Adrenal gland (tissue), 19 donors: ENCODE measurements around the gene STEAP3. TPM values are rescaled to one million over a fixed set of nuclear protein-coding genes. Genes with fewer than 3 reads are reported as not detected.
A peak's percentile ranks its signal among the peaks of the same experiment; 100 is the strongest.

Experiments used
- DNase-seq, 7 donors: peaks; one replicate each; pipeline ENCODE4 v3.0.0-alpha.2; 2019 to 2020
- H3K27ac ChIP-seq, 5 donors: fragments of 200-600 bp; sonication (generic) in 4 of 5; 1 replicate in 3 of 5; 2 replicates in 2 of 5; pipeline versions ENCODE4 v1.5.1 to v1.8.0; 2016 to 2020; ENCODE audit warnings: mild to moderate bottlenecking in 1 of 5
- H3K27me3 ChIP-seq: fragments of 200-600 bp; 2 replicates; pipeline ENCODE4 v1.8.0; 2021
- H3K36me3 ChIP-seq, 2 donors: fragments of 200-600 bp; replicated peaks in 1 of 2; 1 replicate in 1 of 2; 2 replicates in 1 of 2; pipeline versions ENCODE4 v1.5.1 to v1.8.0; 2018 to 2022
- H3K4me1 ChIP-seq, 2 donors: fragments of 200-600 bp; replicated peaks in 1 of 2; 1 replicate in 1 of 2; 2 replicates in 1 of 2; pipeline versions ENCODE4 v1.5.1 to v1.8.0; 2018 to 2021
- H3K4me3 ChIP-seq, 4 donors: fragments of 200-600 bp; sonication (generic) in 3 of 4; one replicate each; pipeline ENCODE4 v1.5.1; 2016 to 2018
- H3K9me3 ChIP-seq, 3 donors: fragments of 200-600 bp; sonication (generic) in 1 of 3; replicated peaks in 1 of 3; 1 replicate in 2 of 3; 2 replicates in 1 of 3; pipeline versions ENCODE4 v1.5.1 to v1.8.0; 2016 to 2021
- POLR2A ChIP-seq, 2 donors: fragments of 450-650 bp; IDR thresholded peaks; one replicate each; pipeline ENCODE4 v1.6.1; 2017; ENCODE audit warnings: antibody characterized with exemption in 2 of 2, mild to moderate bottlenecking in 2 of 2, moderate library complexity in 1 of 2
- WGBS, 4 donors: extraction: QIAGEN DNeasy Blood & Tissue Kit in 2 of 4; methylation state at CpG; one replicate each; pipeline versions ENCODE4 v1.1.5 to v1.1.7; 2013 to 2017; 5-methylcytosine and 5-hydroxymethylcytosine counted together
- intact Hi-C, 2 donors: fragments of 100-400 bp; cut with DNase I; formaldehyde crosslinking; loops; one replicate each; pipeline versions ENCODE4 v1.14.1 to v1.15.0; 2022 to 2023
- long read RNA-seq, 10 donors: library from polyadenylated mRNA in 3 of 10; unstranded in 2 of 10; stranded (forward) in 1 of 10; transcript quantifications; one replicate each; pipeline ENCODE4 v2.0.0 and lab custom pipeline, GENCODE V29; 2021 to 2026
- polyA plus RNA-seq, 3 donors: library from polyadenylated mRNA; stranded (reverse); fragments of 200-250 nt in 2 of 3; fragments of 350-450 nt in 1 of 3; fragmentation: Illumina TruSeq in 1 of 3; extraction: RNeasy Lipid Tissue Mini Kit (QIAGEN cat#74804) in 1 of 3; gene quantifications; one replicate each; pipeline ENCODE4 v1.2.3, GENCODE V29; 2013 to 2014
- total RNA-seq, 9 donors: library from RNA; depleted of rRNA in 4 of 9; stranded (reverse); fragments of >200 nt in 4 of 9; fragments of 120-200 nt in 1 of 9; fragmentation: NEBNext Ultra II Directional in 1 of 9; extraction: Animal tissue kit (Norgen Biotek cat#: 25700) in 1 of 9; gene quantifications; one replicate each; pipeline versions ENCODE4 v1.1.0 to v1.2.4, GENCODE V29; 2013 to 2023
- TF ChIP-seq, protein P1 (sequence below), 6 experiments: fragments of 450-650 bp in 4 of 6; fragments of 200-600 bp in 2 of 6; sonication (generic) in 1 of 6; IDR thresholded peaks; 1 replicate in 5 of 6; 2 replicates in 1 of 6; pipeline versions ENCODE4 v1.5.1 to v1.8.0; 2016 to 2021; ENCODE audit warnings: antibody characterized with exemption in 6 of 6, mild to moderate bottlenecking in 2 of 6, moderate library complexity in 1 of 6
- donor health status: healthy with polysubstance abuse.
- donor health status: Bipolar disorder and iron deficiency.
- donor health status: DM: yes; HTN: yes; CAD: no.
- donor health status: DM: no; HTN: no; CAD: no.
- donor health status: DM: no; HTN: no; CAD: no.
- donor health status: DM: yes; HTN: yes; CAD: no.

Gene STEAP3
- 10 to 100 TPM in 5 of 9 donors, 1 to 10 TPM in 4; 1.3 to 48.2 (median 13.2) TPM for total RNA-seq
- 1 to 10 TPM; 4.1 to 5.1 (median 4.3) TPM for polyA plus RNA-seq
- long read RNA-seq, donor 1: 0 reads
- long read RNA-seq, donor 2: 0 reads
- long read RNA-seq, donor 3: 0 reads
- long read RNA-seq, donor 4, partial matches to known transcripts: 2 of 5 reads
- long read RNA-seq, donor 4, other reads (novel, unspliced or antisense): 0 of 5 reads
- long read RNA-seq, donor 5, full-length matches to known transcripts: 62 of 96 reads
- long read RNA-seq, donor 5, partial matches to known transcripts: 11 of 96 reads
- long read RNA-seq, donor 5, other reads (novel, unspliced or antisense): 23 of 96 reads
- long read RNA-seq, donor 6, partial matches to known transcripts: 0 of 8 reads
- long read RNA-seq, donor 6, other reads (novel, unspliced or antisense): 6 of 8 reads
- long read RNA-seq, donor 7: 0 reads
- long read RNA-seq, donor 8: 0 reads
- long read RNA-seq, donor 9, full-length matches to known transcripts: 2 of 2 reads
- long read RNA-seq, donor 9, partial matches to known transcripts: 0 of 2 reads
- long read RNA-seq, donor 9, other reads (novel, unspliced or antisense): 0 of 2 reads
- long read RNA-seq, donor 10: 0 reads

GRCh38 chr2:119223521-119224390 is at the start of gene STEAP3:
Gene STEAP3 (plus strand): TSS chr2:119223834. CDS start chr2:119231013, 7,179 bp downstream.
- H3K4me1 ChIP-seq: peaks cover 8 to 13% of the 10 kb centered on the region in 2 donors
- no peaks in the 10 kb centered on the region for H3K27me3 ChIP-seq
- intact Hi-C loops: no loop called here
- peak within 1 kb of the TSS in 2 of 5 donors; percentile 31 to 47 for H3K27ac ChIP-seq
- DNase-seq: peak; percentile 77 to 88 (median 82)
- no peaks in the 10 kb centered on the region for H3K36me3 ChIP-seq
- TF ChIP-seq POLR2A (IDR thresholded peaks at IDR 0.05): peak in 1 of 2 donors; percentile 16
- TF ChIP-seq, protein P1, sequence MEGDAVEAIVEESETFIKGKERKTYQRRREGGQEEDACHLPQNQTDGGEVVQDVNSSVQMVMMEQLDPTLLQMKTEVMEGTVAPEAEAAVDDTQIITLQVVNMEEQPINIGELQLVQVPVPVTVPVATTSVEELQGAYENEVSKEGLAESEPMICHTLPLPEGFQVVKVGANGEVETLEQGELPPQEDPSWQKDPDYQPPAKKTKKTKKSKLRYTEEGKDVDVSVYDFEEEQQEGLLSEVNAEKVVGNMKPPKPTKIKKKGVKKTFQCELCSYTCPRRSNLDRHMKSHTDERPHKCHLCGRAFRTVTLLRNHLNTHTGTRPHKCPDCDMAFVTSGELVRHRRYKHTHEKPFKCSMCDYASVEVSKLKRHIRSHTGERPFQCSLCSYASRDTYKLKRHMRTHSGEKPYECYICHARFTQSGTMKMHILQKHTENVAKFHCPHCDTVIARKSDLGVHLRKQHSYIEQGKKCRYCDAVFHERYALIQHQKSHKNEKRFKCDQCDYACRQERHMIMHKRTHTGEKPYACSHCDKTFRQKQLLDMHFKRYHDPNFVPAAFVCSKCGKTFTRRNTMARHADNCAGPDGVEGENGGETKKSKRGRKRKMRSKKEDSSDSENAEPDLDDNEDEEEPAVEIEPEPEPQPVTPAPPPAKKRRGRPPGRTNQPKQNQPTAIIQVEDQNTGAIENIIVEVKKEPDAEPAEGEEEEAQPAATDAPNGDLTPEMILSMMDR (IDR thresholded peaks at IDR 0.05): no peak
- peak within 1 kb of the TSS; percentile 40 to 51 (median 50) for H3K4me3 ChIP-seq
- 1 to 3% (median 2%) methylated on average over 7 to 89 of the region's 89 CpGs for WGBS, 4 donors
- no peaks in the 10 kb centered on the region for H3K9me3 ChIP-seq

GRCh38 chr2:119174216-119174992 is 49.2 kb upstream of the STEAP3 start:
- Histone ChIP-seq H3K4me1 (no peaks in the 10 kb centered on the region), H3K4me3 (no peak overlapping the region), H3K36me3 (no peaks in the 10 kb centered on the region), H3K9me3 (no peaks in the 10 kb centered on the region), H3K27me3 (no peaks in the 10 kb centered on the region), H3K27ac (no peak overlapping the region)
- TF ChIP-seq, protein P1 (IDR thresholded peaks at IDR 0.05): peak; percentile 48 to 71 (median 64)
- TF ChIP-seq POLR2A (IDR thresholded peaks at IDR 0.05): no peak
- intact Hi-C loops: loop anchor here in 1 of 2 donors (10.0 kb wide), 1 partner anchor 290 kb away; no protein-coding TSS in a partner anchor
- peak; percentile 27 to 62 (median 45) for DNase-seq
- WGBS, 4 donors: 61 to 67% (median 61%) methylated on average over 18 to 22 of the region's 22 CpGs

- Histone ChIP-seq H3K4me3 (no peak overlapping the region), H3K4me1 (no peaks in the 10 kb centered on the region), H3K27ac (no peak overlapping the region), H3K27me3 (no peaks in the 10 kb centered on the region), H3K36me3 (no peaks in the 10 kb centered on the region), H3K9me3 (no peaks in the 10 kb centered on the region)
- no peak for DNase-seq
- 75 to 80% (median 77%) methylated on average over 5 to 6 of the region's 6 CpGs for WGBS, 4 donors
- intact Hi-C loops: loop anchor here in 1 of 2 donors (10.0 kb wide), 1 partner anchor 290 kb away; no protein-coding TSS in a partner anchor
- no peak for TF ChIP-seq POLR2A (IDR thresholded peaks at IDR 0.05)
Measured at GRCh38 chr2:119174993-119175347, 48.7 kb upstream of the STEAP3 start.

DNA sequence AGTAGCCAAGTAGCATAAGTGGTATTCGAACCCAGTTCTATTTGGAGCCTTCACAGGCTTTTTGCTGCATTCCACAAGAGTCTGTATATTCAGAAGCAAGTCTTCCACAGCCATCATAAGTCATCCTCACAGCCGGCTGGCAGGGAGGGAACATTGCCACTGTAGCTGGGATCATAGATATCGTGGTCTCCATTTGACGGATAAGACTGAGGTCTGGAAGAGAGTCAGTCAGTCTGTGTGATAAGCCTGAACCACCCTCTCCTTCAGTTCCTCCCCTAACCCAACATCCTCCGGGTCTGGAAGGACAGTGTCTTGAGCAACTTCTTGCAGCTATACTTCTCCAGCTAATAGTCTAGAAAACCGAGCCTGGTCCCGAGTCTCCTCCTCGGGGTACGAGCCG is 48.1 kb upstream of the STEAP3 start:
- no peaks in the 10 kb centered on the region for H3K9me3 ChIP-seq
- intact Hi-C loops: loop anchor here in 1 of 2 donors (10.0 kb wide), 1 partner anchor 291 kb away; no protein-coding TSS in a partner anchor
- H3K4me1 ChIP-seq: no peaks in the 10 kb centered on the region
- H3K36me3 ChIP-seq: no peaks in the 10 kb centered on the region
- H3K4me3 ChIP-seq: no peak overlapping the region
- H3K27ac ChIP-seq: no peak overlapping the region
- H3K27me3 ChIP-seq: no peaks in the 10 kb centered on the region
- TF ChIP-seq, protein P1 (IDR thresholded peaks at IDR 0.05): no peak
- no peak for TF ChIP-seq POLR2A (IDR thresholded peaks at IDR 0.05)
- no peak for DNase-seq
- 72 to 92% (median 79%) methylated on average over 8 to 10 of the region's 10 CpGs for WGBS, 4 donors
